Measurements from ENCODE around the gene MTRF1.
A peak's percentile ranks its signal among the peaks of the same experiment; 100 is the strongest.

The MTRF1 gene

DNA sequence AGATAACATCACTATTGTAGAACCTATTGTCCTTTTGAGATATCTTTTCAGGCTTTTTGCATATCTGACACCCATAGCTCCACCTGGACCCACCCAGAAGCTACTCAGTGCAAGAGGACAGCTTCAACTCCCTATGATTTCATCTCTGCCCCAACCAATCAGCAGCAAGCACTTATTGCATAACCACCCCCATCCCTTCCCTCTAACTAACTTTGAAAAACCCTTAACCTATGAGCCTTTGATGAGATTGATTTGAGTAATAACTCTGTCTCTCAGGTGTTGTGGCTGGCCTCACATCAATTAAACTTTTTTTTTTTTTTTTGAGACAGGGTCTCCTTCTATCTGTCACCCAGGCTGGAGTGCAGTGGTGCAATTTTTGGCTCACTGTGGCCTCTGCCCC, 13.4 kb upstream of the MTRF1 start:
- DNase-seq = no peak

DNA sequence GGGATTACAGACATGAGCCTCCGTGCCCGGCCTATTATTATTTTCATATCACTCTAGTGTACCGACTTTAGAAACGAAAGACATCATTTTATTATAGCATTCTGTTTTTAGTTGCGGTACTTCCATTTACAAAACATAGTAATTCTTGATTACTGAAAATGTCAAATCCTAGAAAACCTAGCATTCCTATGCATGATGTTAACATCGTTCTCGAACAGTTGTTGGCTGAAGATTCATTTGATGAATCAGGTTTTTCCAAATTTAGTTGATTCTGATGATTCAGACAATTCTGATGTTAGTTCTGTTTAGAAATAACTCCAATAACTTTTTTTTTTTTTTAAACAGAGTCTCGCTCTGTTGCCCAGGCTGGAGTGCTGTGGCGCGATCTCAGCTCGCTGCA, 11.5 kb upstream of the MTRF1 start:
- no peak for DNase-seq

DNA sequence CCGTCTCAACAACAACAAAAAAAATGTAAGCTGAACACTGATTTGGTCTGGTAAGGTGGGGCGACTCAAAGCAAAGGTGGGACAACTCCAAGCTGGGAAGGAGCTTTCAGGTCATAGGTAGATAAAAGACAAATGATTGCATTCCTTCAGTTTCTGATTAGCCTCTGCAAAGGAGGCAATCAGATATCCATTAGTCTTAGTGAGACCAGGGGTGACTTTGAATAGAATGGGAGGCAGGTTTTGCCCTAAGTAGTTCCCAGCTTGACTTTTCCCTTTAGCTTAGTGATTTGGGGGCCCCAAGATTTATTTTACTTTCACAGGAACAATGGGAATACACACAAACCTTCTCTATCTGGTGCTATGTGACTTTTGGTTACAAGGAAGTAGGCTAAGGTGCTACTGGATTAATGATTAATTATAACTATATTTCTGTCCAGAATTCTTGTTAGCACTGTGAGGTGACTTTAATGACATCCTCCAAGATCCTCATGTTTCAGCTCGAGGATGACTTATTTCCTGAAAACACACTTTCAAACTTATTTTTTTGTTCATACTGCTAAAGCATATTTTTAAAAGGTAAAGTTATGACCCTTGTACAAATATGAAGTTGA, 10.6 kb upstream of the MTRF1 start:
- DNase-seq = no peak

GRCh38 chr13:41271456-41272285, 8.3 kb upstream of the MTRF1 start:
- peak; percentile 60 for DNase-seq

DNA sequence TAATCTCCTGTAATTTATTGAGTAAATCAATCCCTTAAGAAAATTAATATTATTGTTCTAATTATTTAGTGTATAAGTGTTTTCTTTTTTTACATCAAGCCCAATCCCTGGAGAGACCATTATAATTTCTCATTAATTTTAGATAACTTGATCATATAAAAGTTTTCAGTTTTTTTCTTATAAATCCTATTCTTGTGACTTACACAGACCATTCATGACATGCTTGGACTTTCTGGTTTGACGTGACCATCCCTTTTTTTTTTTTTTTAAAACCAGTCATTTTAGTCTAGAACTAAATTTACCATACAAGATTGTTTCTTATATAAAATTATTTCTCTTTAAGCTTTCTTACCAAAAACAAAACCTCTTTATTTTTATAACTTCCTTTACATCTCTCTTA, 5.4 kb upstream of the MTRF1 start:
- no peak for DNase-seq

GRCh38 chr13:41267106-41267505, 3.7 kb upstream of the MTRF1 start:
- DNase-seq = no peak

GRCh38 chr13:41259875-41260501, 3.4 kb downstream of the MTRF1 start:
- no peak for DNase-seq

DNA sequence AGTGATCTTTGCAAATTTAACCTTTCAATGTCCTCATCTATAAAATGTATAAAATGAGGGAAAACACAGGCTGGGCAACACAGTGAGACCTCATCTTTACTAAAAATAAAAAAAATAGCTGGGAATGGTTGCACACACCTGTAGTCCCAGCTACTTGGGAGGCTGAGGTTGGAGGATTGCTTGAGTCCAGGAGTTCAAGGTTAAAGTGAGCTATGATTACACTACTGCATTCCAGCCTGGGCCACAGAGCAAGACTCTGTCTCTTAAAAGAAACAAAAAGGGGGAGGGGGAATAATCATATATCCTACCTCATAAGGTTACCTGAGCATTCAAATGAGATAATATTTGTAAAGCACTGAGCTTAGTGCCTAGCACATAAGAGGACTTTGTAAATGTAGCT, 5.8 kb downstream of the MTRF1 start:
- DNase-seq = no peak

DNA sequence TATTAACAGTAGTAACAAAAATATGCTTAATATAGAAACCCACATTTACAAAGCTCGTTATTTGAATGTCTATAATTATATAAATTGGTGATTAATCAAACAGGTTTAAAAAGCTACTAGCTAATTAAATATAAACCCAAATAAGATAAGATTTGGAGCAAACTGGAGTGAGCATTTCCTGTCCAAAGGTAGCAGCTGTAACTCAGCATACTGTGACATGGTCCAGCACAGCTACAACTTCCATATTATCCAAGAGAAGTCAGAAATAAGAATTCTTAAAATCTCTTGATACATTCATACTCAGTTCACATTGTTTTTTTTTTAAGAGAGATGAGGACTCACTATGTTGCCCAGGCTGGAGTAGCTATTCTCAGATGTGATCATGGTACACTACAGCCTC, 8.5 kb downstream of the MTRF1 start:
- DNase-seq = no peak

- no peak for DNase-seq
Observed at GRCh38 chr13:41250993-41251392, 12.4 kb downstream of the MTRF1 start.

GRCh38 chr13:41246969-41247680, 16.3 kb downstream of the MTRF1 start:
- no peak for DNase-seq

GRCh38 chr13:41244556-41244955, 18.8 kb downstream of the MTRF1 start:
- no peak for DNase-seq

DNA sequence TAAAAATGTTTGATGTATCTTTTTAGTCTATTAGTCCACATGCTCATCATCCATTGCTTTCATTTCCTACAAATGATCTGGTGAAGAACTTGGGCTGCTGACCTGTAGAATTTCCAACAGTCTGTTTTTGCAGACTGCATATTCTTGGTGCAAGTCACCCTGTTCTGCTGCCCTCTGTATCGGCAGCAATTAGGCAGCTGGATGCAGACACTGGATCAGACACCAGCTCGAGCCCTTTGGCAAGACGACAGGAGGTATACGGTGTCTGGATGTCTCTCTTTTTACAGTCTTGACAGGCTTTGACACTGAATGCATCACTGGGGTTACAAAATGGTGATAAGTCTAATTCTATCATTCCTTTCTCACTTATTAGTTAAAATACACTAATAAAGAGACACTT, 21.8 kb downstream of the MTRF1 start:
- no peak for DNase-seq

GRCh38 chr13:41236369-41236768, 27.0 kb downstream of the MTRF1 start:
- no peak for DNase-seq

- no peak for DNase-seq
Observed at GRCh38 chr13:41232578-41233480, 30.5 kb downstream of the MTRF1 start.

DNA sequence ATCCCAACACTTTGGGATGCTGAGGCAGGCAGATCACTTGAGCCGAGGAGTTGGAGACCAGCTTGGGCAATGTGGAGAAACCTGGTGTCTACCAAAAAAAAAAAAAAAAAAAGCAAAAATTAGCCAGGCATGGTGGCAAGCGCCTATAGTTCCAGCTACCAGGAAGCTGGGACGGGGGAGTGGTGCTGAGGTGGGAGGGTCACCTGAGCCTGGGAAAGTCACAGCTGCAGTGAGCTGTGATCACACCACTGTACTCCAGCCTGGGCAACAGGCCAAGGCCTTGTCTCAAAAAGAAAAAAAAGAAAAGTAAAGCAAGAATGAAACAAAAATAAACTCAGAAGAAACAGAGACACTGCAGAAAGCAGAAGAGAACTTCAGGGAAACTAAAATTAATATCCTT, 31.6 kb downstream of the MTRF1 start:
- no peak for DNase-seq

GRCh38 chr13:41231025-41231677, 32.2 kb downstream of the MTRF1 start:
- no peak for DNase-seq

DNA sequence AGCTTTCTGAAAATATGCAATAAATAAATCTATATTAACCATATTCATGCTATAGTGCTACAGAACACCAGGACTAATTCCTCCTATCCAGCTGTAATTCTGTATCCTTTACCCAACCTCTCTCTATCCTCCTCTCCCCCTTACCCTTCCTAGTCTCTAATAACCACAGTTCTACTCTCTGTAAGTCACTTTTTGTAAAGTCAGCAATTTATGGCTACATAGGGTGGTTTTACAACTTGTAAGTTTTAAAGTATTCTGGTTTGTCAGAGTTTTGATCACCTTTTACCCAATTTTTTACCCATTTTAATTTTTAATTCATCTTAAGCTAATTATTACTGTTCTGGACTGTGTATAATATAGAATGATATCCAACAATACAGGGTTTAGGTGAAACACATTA, 34.0 kb downstream of the MTRF1 start:
- no peak for DNase-seq

DNA sequence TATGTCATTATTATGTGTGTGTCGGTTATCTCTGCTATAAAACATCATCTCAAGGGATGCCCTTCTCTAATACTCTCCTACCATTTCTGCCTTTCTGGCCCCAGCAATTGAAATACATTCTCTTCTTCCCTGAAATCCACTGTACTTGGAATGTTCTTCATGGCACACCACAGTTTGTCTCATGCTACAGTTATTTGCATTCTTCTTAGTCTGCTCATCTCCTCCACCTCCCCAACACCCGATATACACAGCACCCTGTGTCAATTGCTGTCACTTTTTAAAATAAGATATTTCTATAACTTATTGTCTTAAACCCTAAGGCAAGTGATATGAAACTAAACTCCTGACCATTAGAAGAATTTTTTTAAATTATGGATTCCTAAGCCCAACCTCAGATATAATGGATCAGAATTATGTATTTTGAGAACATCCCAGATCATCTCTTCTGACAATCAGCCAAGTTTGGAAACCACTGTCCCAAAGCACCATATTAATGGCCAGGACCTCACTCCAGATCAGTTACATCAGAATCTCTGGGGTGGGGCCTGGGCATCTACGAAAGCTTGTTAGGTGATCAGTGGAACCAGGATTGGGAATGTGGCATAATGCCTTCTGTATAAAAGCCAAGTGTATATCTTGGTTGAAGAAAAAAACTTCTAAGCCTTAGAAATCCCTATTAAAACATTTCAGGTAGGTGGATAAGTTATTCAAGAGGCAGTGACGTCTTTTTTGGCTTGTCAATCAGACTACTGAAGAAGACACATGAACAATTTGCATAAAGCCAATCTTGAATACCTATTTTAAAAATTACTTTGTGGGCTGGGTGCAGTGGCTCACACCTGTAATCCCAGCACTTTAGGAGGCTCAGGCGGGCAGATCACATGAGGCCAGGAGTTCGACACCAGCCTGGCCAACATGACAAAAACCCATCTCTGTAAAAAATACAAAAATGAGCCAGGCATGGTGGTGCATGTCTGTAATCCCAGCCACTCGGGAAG, 39.0 kb downstream of the MTRF1 start:
- DNase-seq = no peak

- peak; percentile 69 for DNase-seq
Observed at GRCh38 chr13:41222259-41222852, 41.0 kb downstream of the MTRF1 start.
